ENCODE measurements around the gene USF1. TPM values are rescaled to one million over a fixed set of nuclear protein-coding genes. Genes with fewer than 3 reads are reported as not detected.

USF1 gene
- total and polyA plus RNA-seq, 9 of the 15 experiments (the other 6 are each of a cell fraction or from before 2014, with no cell fraction given) = 7.4 to 60.2 (median 54.2) TPM

DNA sequence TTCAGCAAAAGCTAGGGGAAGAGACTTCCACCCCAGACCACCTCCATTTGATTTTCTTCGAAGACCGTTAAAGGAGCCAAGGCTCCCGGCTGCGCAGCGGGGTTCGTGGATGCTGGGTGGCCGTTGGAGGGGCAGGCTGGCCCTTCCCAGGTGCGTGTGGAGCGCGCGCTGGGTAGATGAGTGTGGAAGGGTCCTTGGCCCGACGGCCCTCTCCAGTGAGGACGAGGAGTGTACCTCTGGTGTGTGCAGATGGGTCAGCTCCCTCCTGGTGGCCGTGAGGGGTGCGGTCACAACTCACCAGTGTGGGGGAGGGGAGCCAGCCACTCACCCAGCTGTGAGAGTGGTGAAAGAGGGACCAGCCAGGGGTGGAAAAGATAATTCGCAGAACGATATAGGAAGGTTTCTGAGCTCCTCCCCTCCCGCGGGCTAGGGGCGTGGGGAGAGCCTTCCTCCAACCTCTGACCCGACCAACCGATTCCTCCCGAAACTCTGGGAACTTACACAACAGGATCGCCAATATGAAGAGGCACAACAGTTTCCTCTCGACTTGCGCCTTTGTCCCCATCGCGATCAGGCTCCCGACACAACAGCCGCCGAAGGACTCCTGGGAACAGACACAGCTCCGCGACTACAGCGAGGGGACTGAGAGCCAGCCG is 25.1 kb downstream of the USF1 start, which contains the start of gene F11R (continued):
- TF ChIP-seq, protein P1, sequence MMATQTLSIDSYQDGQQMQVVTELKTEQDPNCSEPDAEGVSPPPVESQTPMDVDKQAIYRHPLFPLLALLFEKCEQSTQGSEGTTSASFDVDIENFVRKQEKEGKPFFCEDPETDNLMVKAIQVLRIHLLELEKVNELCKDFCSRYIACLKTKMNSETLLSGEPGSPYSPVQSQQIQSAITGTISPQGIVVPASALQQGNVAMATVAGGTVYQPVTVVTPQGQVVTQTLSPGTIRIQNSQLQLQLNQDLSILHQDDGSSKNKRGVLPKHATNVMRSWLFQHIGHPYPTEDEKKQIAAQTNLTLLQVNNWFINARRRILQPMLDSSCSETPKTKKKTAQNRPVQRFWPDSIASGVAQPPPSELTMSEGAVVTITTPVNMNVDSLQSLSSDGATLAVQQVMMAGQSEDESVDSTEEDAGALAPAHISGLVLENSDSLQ (IDR thresholded peaks at IDR 0.05) = no peak
- no peak for TF ChIP-seq RFX1 (IDR thresholded peaks at IDR 0.05)
- TF ChIP-seq SETDB1 (IDR thresholded peaks at IDR 0.05; ENCODE audit: low read length) = no peak
- no peak for TF ChIP-seq ZNF311 (CRISPR knock-in tag; IDR thresholded peaks at IDR 0.05)
- peak; percentile 54; the same call in 1 of the 2 replicates for TF ChIP-seq KLF1 (tag; IDR thresholded peaks at IDR 0.05)
- TF ChIP-seq, protein P2, sequence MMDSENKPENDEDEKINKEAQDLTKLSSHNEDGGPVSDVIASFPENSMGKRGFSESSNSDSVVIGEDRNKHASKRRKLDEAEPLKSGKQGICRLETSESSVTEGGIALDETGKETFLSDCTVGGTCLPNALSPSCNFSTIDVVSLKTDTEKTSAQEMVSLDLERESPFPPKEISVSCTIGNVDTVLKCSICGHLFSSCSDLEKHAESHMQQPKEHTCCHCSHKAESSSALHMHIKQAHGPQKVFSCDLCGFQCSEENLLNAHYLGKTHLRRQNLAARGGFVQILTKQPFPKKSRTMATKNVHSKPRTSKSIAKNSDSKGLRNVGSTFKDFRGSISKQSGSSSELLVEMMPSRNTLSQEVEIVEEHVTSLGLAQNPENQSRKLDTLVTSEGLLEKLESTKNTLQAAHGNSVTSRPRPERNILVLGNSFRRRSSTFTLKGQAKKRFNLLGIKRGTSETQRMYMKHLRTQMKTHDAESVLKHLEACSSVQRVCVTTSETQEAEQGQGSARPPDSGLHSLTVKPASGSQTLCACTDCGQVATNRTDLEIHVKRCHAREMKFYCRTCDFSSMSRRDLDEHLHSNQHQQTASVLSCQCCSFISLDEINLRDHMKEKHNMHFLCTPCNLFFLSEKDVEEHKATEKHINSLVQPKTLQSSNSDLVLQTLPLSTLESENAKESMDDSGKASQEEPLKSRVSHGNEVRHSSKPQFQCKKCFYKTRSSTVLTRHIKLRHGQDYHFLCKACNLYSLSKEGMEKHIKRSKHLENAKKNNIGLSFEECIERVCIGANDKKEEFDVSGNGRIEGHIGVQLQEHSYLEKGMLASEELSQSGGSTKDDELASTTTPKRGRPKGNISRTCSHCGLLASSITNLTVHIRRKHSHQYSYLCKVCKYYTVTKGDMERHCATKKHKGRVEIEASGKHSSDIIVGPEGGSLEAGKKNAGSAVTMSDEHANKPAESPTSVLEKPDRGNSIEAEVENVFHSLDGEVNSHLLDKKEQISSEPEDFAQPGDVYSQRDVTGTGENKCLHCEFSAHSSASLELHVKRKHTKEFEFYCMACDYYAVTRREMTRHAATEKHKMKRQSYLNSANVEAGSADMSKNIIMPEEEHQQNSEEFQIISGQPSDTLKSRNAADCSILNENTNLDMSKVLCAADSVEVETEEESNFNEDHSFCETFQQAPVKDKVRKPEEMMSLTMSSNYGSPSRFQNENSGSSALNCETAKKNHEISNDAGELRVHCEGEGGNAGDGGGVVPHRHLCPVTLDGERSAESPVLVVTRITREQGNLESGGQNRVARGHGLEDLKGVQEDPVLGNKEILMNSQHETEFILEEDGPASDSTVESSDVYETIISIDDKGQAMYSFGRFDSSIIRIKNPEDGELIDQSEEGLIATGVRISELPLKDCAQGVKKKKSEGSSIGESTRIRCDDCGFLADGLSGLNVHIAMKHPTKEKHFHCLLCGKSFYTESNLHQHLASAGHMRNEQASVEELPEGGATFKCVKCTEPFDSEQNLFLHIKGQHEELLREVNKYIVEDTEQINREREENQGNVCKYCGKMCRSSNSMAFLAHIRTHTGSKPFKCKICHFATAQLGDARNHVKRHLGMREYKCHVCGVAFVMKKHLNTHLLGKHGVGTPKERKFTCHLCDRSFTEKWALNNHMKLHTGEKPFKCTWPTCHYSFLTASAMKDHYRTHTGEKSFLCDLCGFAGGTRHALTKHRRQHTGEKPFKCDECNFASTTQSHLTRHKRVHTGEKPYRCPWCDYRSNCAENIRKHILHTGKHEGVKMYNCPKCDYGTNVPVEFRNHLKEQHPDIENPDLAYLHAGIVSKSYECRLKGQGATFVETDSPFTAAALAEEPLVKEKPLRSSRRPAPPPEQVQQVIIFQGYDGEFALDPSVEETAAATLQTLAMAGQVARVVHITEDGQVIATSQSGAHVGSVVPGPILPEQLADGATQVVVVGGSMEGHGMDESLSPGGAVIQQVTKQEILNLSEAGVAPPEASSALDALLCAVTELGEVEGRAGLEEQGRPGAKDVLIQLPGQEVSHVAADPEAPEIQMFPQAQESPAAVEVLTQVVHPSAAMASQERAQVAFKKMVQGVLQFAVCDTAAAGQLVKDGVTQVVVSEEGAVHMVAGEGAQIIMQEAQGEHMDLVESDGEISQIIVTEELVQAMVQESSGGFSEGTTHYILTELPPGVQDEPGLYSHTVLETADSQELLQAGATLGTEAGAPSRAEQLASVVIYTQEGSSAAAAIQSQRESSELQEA (IDR thresholded peaks at IDR 0.05; ENCODE audit: low read depth) = no peak
- TF ChIP-seq ZNF778 (CRISPR knock-in tag; IDR thresholded peaks at IDR 0.05) = no peak
- TF ChIP-seq, protein P3, sequence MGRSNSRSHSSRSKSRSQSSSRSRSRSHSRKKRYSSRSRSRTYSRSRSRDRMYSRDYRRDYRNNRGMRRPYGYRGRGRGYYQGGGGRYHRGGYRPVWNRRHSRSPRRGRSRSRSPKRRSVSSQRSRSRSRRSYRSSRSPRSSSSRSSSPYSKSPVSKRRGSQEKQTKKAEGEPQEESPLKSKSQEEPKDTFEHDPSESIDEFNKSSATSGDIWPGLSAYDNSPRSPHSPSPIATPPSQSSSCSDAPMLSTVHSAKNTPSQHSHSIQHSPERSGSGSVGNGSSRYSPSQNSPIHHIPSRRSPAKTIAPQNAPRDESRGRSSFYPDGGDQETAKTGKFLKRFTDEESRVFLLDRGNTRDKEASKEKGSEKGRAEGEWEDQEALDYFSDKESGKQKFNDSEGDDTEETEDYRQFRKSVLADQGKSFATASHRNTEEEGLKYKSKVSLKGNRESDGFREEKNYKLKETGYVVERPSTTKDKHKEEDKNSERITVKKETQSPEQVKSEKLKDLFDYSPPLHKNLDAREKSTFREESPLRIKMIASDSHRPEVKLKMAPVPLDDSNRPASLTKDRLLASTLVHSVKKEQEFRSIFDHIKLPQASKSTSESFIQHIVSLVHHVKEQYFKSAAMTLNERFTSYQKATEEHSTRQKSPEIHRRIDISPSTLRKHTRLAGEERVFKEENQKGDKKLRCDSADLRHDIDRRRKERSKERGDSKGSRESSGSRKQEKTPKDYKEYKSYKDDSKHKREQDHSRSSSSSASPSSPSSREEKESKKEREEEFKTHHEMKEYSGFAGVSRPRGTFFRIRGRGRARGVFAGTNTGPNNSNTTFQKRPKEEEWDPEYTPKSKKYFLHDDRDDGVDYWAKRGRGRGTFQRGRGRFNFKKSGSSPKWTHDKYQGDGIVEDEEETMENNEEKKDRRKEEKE (IDR thresholded peaks at IDR 0.05; ENCODE audit: borderline replicate concordance in 1 of 2, control insufficient read depth in 1 of 2, low read depth in 2 of 2, low read length in 1 of 2) = peak in 1 of 2 experiments; percentile 78; a peak in 1 of 4 replicates
